Mesendoderm (in vitro differentiated cells): ENCODE results near the gene PSMD2.
"Not testable (repeated sequence)": the region's sequence is repeated elsewhere in the genome, so short reads cannot be mapped to it uniquely, and the experiment has no call there.

Experiments
- DNase-seq: peaks from one replicate; pipeline ENCODE4 v3.0.0; 2013
- H2AK5ac ChIP-seq: 2 replicates; pipeline ENCODE4 v1.6.1; 2013; ENCODE audit warnings: low read length, inconsistent platforms
- H2BK120ac ChIP-seq: 2 replicates; pipeline ENCODE4 v1.6.1; 2013; ENCODE audit warnings: low read depth, mild to moderate bottlenecking, low read length, moderate library complexity, mixed read lengths
- H2BK15ac ChIP-seq: replicated peaks from 2 replicates; pipeline ENCODE4 v1.6.1; 2013; ENCODE audit warnings: low read depth, mild to moderate bottlenecking, moderate library complexity
- H2BK5ac ChIP-seq: 2 replicates; pipeline ENCODE4 v1.6.1; 2013; ENCODE audit warnings: low read length, inconsistent platforms
- H3K18ac ChIP-seq: 2 replicates; pipeline ENCODE4 v1.6.1; 2013; ENCODE audit warnings: mild to moderate bottlenecking, low read length, mixed read lengths
- H3K23ac ChIP-seq: one replicate; pipeline ENCODE4 v1.6.1; 2013; ENCODE audit warnings: low read length
- H3K27ac ChIP-seq: 2 replicates; pipeline ENCODE4 v1.5.1; 2013; ENCODE audit warnings: low read depth, mild to moderate bottlenecking, inconsistent platforms, low read length, moderate library complexity
- H3K27me3 ChIP-seq: 2 replicates; pipeline ENCODE4 v1.6.1; 2013; ENCODE audit warnings: low read length, control low read depth, mild to moderate bottlenecking, inconsistent platforms; ENCODE audit not compliant: insufficient read depth, poor library complexity
- H3K36me3 ChIP-seq: 2 replicates; pipeline ENCODE4 v1.6.1; 2013; ENCODE audit warnings: low read length, inconsistent platforms; ENCODE audit not compliant: control insufficient read depth, insufficient read depth
- H3K4ac ChIP-seq: one replicate; pipeline ENCODE4 v1.6.1; 2013; ENCODE audit warnings: low read depth, mild to moderate bottlenecking, low read length, moderate library complexity
- H3K4me1 ChIP-seq: 2 replicates; pipeline ENCODE4 v1.6.1; 2013; ENCODE audit warnings: low read depth, low read length, inconsistent platforms; ENCODE audit not compliant: control insufficient read depth
- H3K4me2 ChIP-seq: 2 replicates; pipeline ENCODE4 v1.6.1; 2013; ENCODE audit warnings: low read length
- H3K4me3 ChIP-seq: 2 replicates; pipeline ENCODE4 v1.5.1; 2013; ENCODE audit warnings: mild to moderate bottlenecking, low read length
- H3K56ac ChIP-seq: one replicate; pipeline ENCODE4 v1.6.1; 2013; ENCODE audit warnings: low read length
- H3K79me1 ChIP-seq: 2 replicates; pipeline ENCODE4 v1.6.1; 2013; ENCODE audit warnings: low read length, inconsistent platforms
- H3K79me2 ChIP-seq: 2 replicates; pipeline ENCODE4 v1.6.1; 2013; ENCODE audit warnings: mild to moderate bottlenecking, low read length; ENCODE audit not compliant: control insufficient read depth, insufficient read depth
- H3K9ac ChIP-seq: 2 replicates; pipeline ENCODE4 v1.6.1; 2013; ENCODE audit warnings: low read length, inconsistent platforms
- H4K5ac ChIP-seq: one replicate; pipeline ENCODE4 v1.6.1; 2013; ENCODE audit warnings: low read length
- H4K8ac ChIP-seq: one replicate; pipeline ENCODE4 v1.6.1; 2013; ENCODE audit warnings: low read depth, mild to moderate bottlenecking, control low read depth, low read length, moderate library complexity
- WGBS: extraction: QIAGEN DNeasy Blood & Tissue Kit; methylation state at CpG from one replicate; pipeline ENCODE4 v1.1.7; 2013; ENCODE audit warnings: low lambda C conversion rate, missing lambda C conversion rate; ENCODE audit not compliant: insufficient coverage; ENCODE audit errors: extremely low coverage; 5-methylcytosine and 5-hydroxymethylcytosine counted together

The PSMD2 gene

DNA sequence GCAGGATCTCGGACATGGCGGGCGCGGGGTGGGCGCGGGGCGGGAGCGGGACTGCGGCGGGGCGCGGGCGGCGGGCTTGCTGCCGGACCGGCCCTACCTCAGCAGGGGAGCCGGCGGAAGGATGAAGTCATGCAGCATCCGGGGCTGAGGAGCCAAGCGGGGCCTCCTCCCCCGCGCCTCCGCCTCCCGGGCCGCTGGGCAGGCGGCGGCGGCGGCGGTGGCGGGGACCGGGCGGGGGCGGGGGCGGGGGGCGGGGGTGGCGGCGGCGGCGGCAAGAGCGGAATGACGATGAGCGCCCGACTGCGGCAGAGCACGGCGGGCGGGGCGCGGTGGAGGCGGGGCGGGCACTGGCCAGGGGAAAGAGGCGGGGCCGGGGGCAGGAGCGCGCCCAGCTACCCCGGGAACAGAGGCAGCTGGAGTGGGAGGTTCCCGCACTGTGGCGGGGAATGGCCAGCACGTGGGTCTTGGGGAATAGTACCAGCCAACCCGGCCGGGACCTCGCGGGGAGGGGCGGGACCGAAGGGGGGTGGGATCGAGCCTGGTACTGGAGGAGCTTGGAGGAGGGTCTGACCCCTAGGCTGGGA lies 37.7 kb upstream of the PSMD2 start, which contains the start of gene CAMK2N2:
TSS of gene CAMK2N2 (minus strand) at position 284 of the 584 bp plus-strand sequence. CDS start at position 16, 268 bp downstream.
- Histone ChIP-seq H3K36me3 (no peaks in the 10 kb centered on the region), H4K8ac (no peak within 1 kb of the TSS), H3K56ac (peak within 1 kb of the TSS; percentile 80), H3K23ac (no peak within 1 kb of the TSS), H2BK5ac (no peak within 1 kb of the TSS), H3K4me3 (peak within 1 kb of the TSS; percentile 35), H3K4ac (no peak within 1 kb of the TSS), H3K27ac (no peak within 1 kb of the TSS), H3K79me1 (no peaks in the 10 kb centered on the region), H2BK120ac (no peak within 1 kb of the TSS), H4K5ac (no peak within 1 kb of the TSS), H3K4me2 (peak within 1 kb of the TSS; percentile 68), H3K27me3 (peaks cover 19% of the 10 kb centered on the region), H2AK5ac (no peak within 1 kb of the TSS), H2BK15ac (no peak within 1 kb of the TSS), H3K18ac (peak within 1 kb of the TSS; percentile 29), H3K4me1 (no peaks in the 10 kb centered on the region), H3K9ac (peak within 1 kb of the TSS; percentile 54), H3K79me2 (no peaks in the 10 kb centered on the region)
- no CpG with 5 or more reads among the region's 67 CpGs for WGBS
- DNase-seq: peak; percentile 87

- H2AK5ac ChIP-seq: no peak overlapping the region
- no peak overlapping the region for H2BK120ac ChIP-seq
- H3K4me2 ChIP-seq: peak overlapping the region; percentile 29
- no CpG with 5 or more reads among the region's 66 CpGs for WGBS
- H3K36me3 ChIP-seq: no peaks in the 10 kb centered on the region
- no peak overlapping the region for H3K23ac ChIP-seq
- H4K8ac ChIP-seq: no peak overlapping the region
- H3K79me2 ChIP-seq: no peaks in the 10 kb centered on the region
- no peak overlapping the region for H3K4ac ChIP-seq
- H3K27me3 ChIP-seq: peaks cover 19% of the 10 kb centered on the region
- peak overlapping the region; percentile 66 for H3K56ac ChIP-seq
- no peak overlapping the region for H2BK5ac ChIP-seq
- H3K9ac ChIP-seq: peak overlapping the region; percentile 18
- no peak overlapping the region for H2BK15ac ChIP-seq
- H3K18ac ChIP-seq: no peak overlapping the region
- H3K4me1 ChIP-seq: no peaks in the 10 kb centered on the region
- peak; percentile 58 for DNase-seq
- no peaks in the 10 kb centered on the region for H3K79me1 ChIP-seq
- no peak overlapping the region for H3K4me3 ChIP-seq
- H3K27ac ChIP-seq: no peak overlapping the region
- no peak overlapping the region for H4K5ac ChIP-seq
These were observed 36.9 kb upstream of the PSMD2 start for GRCh38 chr3:184261854-184262763.

DNA sequence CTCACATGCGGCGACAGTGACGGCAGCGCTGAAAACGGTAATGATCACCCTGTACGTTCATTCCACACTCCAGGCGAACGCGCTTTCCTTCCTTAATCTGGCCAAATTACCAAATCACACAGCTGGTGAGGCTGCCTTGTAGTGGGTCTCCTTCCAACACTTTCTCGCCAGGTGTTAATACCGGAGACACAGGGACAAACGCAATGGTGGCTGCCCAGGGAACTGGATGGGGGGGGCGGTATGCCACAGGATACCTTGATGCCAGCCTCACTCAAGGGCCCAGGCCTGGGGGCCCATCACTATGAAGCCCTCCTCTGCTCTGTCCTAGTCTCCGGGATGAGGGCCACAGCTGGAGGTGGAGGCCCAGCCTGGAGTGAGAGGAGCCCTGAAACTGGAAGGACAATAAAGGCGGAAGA lies 36.3 kb upstream of the PSMD2 start:
- no peak for DNase-seq
- Histone ChIP-seq H4K8ac (no peak overlapping the region), H2BK120ac (no peak overlapping the region), H3K4me3 (no peak overlapping the region), H3K56ac (no peak overlapping the region), H2BK15ac (no peak overlapping the region), H3K79me1 (no peaks in the 10 kb centered on the region), H3K9ac (no peak overlapping the region), H3K4me1 (no peaks in the 10 kb centered on the region), H4K5ac (no peak overlapping the region), H2BK5ac (no peak overlapping the region), H2AK5ac (no peak overlapping the region), H3K79me2 (no peaks in the 10 kb centered on the region), H3K4ac (no peak overlapping the region), H3K27me3 (peaks cover 19% of the 10 kb centered on the region), H3K23ac (no peak overlapping the region), H3K27ac (no peak overlapping the region), H3K4me2 (no peak overlapping the region), H3K18ac (no peak overlapping the region), H3K36me3 (no peaks in the 10 kb centered on the region)
- no CpG with 5 or more reads among the region's 15 CpGs for WGBS

DNA sequence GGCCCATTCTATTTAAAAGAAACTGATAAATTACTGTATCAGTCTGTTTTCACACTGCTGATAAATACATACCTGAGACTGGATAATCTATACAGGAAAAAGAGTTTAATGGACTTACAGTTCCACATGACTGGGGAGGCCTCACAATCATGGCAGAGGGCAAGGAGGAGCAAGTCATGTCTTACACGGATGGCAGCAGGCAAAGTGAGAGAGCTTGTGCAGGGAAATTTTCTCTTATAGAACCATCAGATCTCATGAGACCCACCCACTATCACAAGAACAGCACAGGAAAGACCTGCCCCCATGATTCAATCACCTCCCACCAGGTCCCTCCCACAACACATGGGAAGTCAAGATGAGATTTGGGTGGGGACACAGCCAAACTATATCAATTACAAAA lies 31.8 kb upstream of the PSMD2 start:
- H3K79me2 ChIP-seq, H3K18ac ChIP-seq, H2BK120ac ChIP-seq, H3K56ac ChIP-seq, H3K4ac ChIP-seq, DNase-seq, H4K5ac ChIP-seq, H2AK5ac ChIP-seq, H4K8ac ChIP-seq, H2BK5ac ChIP-seq, H3K27me3 ChIP-seq, H3K4me2 ChIP-seq, H3K4me3 ChIP-seq, H2BK15ac ChIP-seq, H3K23ac ChIP-seq, H3K27ac ChIP-seq, H3K4me1 ChIP-seq, H3K9ac ChIP-seq, H3K79me1 ChIP-seq, H3K36me3 ChIP-seq: not testable (repeated sequence)
- WGBS: no CpG with 5 or more reads among the region's 1 CpG

DNA sequence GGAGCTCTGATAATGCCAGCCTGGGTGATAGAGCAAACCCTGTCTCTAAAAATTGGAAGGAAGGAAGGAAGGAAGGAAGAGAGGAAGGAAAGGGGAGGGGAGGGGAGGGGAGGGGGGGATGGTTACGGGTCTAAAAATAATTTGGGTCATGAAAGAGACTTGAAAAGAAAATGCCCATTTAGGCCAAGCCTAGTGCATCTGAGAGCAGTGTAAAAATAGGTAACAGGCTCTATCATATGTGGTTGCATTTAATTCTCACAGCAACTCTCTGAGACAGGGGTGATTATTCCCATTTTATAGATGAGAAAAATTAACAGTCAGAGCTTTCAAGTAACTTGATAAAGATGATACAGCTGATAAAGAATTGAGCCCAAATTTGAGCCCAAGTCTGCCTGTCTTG lies 26.8 kb upstream of the PSMD2 start:
- H3K79me2 ChIP-seq: no peaks in the 10 kb centered on the region
- H3K56ac ChIP-seq: no peak overlapping the region
- H3K18ac ChIP-seq: no peak overlapping the region
- no peak overlapping the region for H3K4ac ChIP-seq
- no peak overlapping the region for H2BK15ac ChIP-seq
- WGBS: no CpG with 5 or more reads among the region's 1 CpG
- H2BK5ac ChIP-seq: no peak overlapping the region
- no peak for DNase-seq
- no peaks in the 10 kb centered on the region for H3K36me3 ChIP-seq
- no peak overlapping the region for H3K23ac ChIP-seq
- H2BK120ac ChIP-seq: no peak overlapping the region
- no peak overlapping the region for H3K27ac ChIP-seq
- H3K27me3 ChIP-seq: peaks cover 11% of the 10 kb centered on the region
- H4K8ac ChIP-seq: no peak overlapping the region
- H3K4me1 ChIP-seq: no peaks in the 10 kb centered on the region
- no peak overlapping the region for H3K4me3 ChIP-seq
- no peak overlapping the region for H3K9ac ChIP-seq
- H2AK5ac ChIP-seq: no peak overlapping the region
- no peak overlapping the region for H3K4me2 ChIP-seq
- H4K5ac ChIP-seq: no peak overlapping the region
- H3K79me1 ChIP-seq: no peaks in the 10 kb centered on the region
